CD4-positive, CD25-positive, alpha-beta regulatory T cell (primary cell): Measurements from ENCODE around the gene AVP. TPM values are rescaled to one million over a fixed set of nuclear protein-coding genes. Genes with fewer than 3 reads are reported as not detected.
A peak's percentile ranks its signal among the peaks of the same experiment; 100 is the strongest.
"Not testable (repeated sequence)": the region's sequence is repeated elsewhere in the genome, so short reads cannot be mapped to it uniquely, and the experiment has no call there.

ENCODE experiments used
- ATAC-seq, 2 donors: fragments of 150-1000 bp; cut with Tn5 transposase; one replicate each; pipeline ENCODE4 v1.10.0; 2021; ENCODE audit warnings: low read depth in 2 of 2, moderate number of reproducible peaks in 2 of 2, moderate library complexity in 1 of 2
- DNase-seq, 3 donors: peaks; one replicate each; pipeline versions ENCODE4 v3.0.0 to v3.0.0-alpha.2; 2012 to 2022; ENCODE audit warnings: mixed read lengths in 1 of 3
- H3K27ac ChIP-seq: one replicate; pipeline ENCODE4 v1.7.0; 2013; ENCODE audit warnings: mild to moderate bottlenecking, low read length; ENCODE audit not compliant: insufficient read depth, poor library complexity, severe bottlenecking
- H3K27me3 ChIP-seq: one replicate; pipeline ENCODE4 v1.7.0; 2013; ENCODE audit warnings: low read length; ENCODE audit not compliant: control insufficient read depth, insufficient read depth
- H3K36me3 ChIP-seq: one replicate; pipeline ENCODE4 v1.7.0; 2013; ENCODE audit warnings: mild to moderate bottlenecking, low read length, moderate library complexity; ENCODE audit not compliant: control insufficient read depth, insufficient read depth
- H3K4me1 ChIP-seq: 2 replicates; pipeline ENCODE4 v1.7.0; 2013; ENCODE audit warnings: mild to moderate bottlenecking, low read length; ENCODE audit not compliant: insufficient read depth, control insufficient read depth, poor library complexity, severe bottlenecking
- H3K4me3 ChIP-seq: one replicate; pipeline ENCODE4 v1.7.0; 2013; ENCODE audit warnings: low read depth, mild to moderate bottlenecking, low read length, moderate library complexity
- H3K9me3 ChIP-seq, 2 experiments: 1 replicate in 1 of 2; 2 replicates in 1 of 2; pipeline ENCODE4 v1.7.0; 2013; ENCODE audit warnings: low read length in 2 of 2, mild to moderate bottlenecking in 1 of 2, moderate library complexity in 1 of 2; ENCODE audit not compliant: control insufficient read depth in 2 of 2
- H3K27ac Mint-ChIP-seq, 3 donors: one replicate each; pipeline ENCODE4 v1.8.0; 2020 to 2022; ENCODE audit warnings: mild to moderate bottlenecking in 3 of 3, mixed read lengths in 3 of 3, moderate library complexity in 2 of 3
- H3K27me3 Mint-ChIP-seq: one replicate; pipeline ENCODE4 v1.8.0; 2022; ENCODE audit warnings: mild to moderate bottlenecking, mixed read lengths
- H3K36me3 Mint-ChIP-seq: one replicate; pipeline ENCODE4 v1.8.0; 2020; ENCODE audit warnings: mixed read lengths
- H3K4me1 Mint-ChIP-seq, 4 donors: one replicate each; pipeline ENCODE4 v1.8.0; 2020 to 2022; ENCODE audit warnings: mixed read lengths in 4 of 4, mild to moderate bottlenecking in 1 of 4
- H3K4me3 Mint-ChIP-seq, 4 donors: one replicate each; pipeline ENCODE4 v1.8.0; 2020 to 2022; ENCODE audit warnings: mild to moderate bottlenecking in 4 of 4, mixed read lengths in 4 of 4, moderate library complexity in 3 of 4
- H3K9me3 Mint-ChIP-seq, 7 donors: one replicate each; pipeline ENCODE4 v1.8.0; 2020 to 2022; ENCODE audit warnings: mixed read lengths in 7 of 7, mild to moderate bottlenecking in 3 of 7, moderate library complexity in 2 of 7
- polyA plus RNA-seq, 4 donors: library from polyadenylated mRNA; unstranded; fragments of 300-500 nt; fragmentation: Illumina TruSeq; gene quantifications; one replicate each; pipeline ENCODE4 v1.2.3, GENCODE V29; 2021
- total RNA-seq: library from RNA; stranded (reverse); gene quantifications from one replicate; pipeline ENCODE4 v1.2.3, GENCODE V29; 2022

AVP gene
- total and polyA plus RNA-seq, 5 donors from 2014 or later = 1.4 TPM; not detected in 4

- DNase-seq (peak in 2 of 3 donors; percentile 55 to 60), ATAC-seq (peak in 1 of 2 donors; percentile 35)
- H3K4me3 Mint-ChIP-seq = no peak overlapping the region
- H3K4me1 Mint-ChIP-seq = peaks cover 10 to 45% (median 16%) of the 10 kb centered on the region in 4 donors
- H3K27me3 Mint-ChIP-seq = peaks cover 12% of the 10 kb centered on the region
- Histone ChIP-seq H3K9me3 (no peaks in the 10 kb centered on the region), H3K36me3 (no peaks in the 10 kb centered on the region), H3K4me3 (no peak overlapping the region), H3K27ac (no peak overlapping the region), H3K4me1 (peaks cover 15% of the 10 kb centered on the region), H3K27me3 (no peaks in the 10 kb centered on the region)
- peaks cover 3% of the 10 kb centered on the region for H3K36me3 Mint-ChIP-seq
- H3K9me3 Mint-ChIP-seq = peaks cover 0 to 1% (median 0%) of the 10 kb centered on the region in 7 donors
- H3K27ac Mint-ChIP-seq = peak overlapping the region in 2 of 3 donors; percentile 35 to 50
Observed at GRCh38 chr20:3068986-3069900, 15.3 kb downstream of the AVP start.

- Histone ChIP-seq H3K27ac (no peak overlapping the region), H3K4me1 (peaks cover 15% of the 10 kb centered on the region), H3K36me3 (no peaks in the 10 kb centered on the region), H3K27me3 (no peaks in the 10 kb centered on the region), H3K4me3 (no peak overlapping the region), H3K9me3 (no peaks in the 10 kb centered on the region)
- Mint-ChIP-seq H3K4me1 (peaks cover 10 to 42% (median 17%) of the 10 kb centered on the region in 4 donors), H3K9me3 (peaks cover 0 to 1% (median 0%) of the 10 kb centered on the region in 7 donors), H3K36me3 (peaks cover 3% of the 10 kb centered on the region), H3K27ac (peak overlapping the region in 1 of 3 donors; percentile 50), H3K27me3 (peaks cover 12% of the 10 kb centered on the region), H3K4me3 (no peak overlapping the region)
- no peak for DNase-seq
- ATAC-seq = no peak
Observed at GRCh38 chr20:3068075-3068474, 16.4 kb downstream of the AVP start.

- Histone ChIP-seq H3K4me1 (peaks cover 12% of the 10 kb centered on the region), H3K27me3 (no peaks in the 10 kb centered on the region), H3K36me3 (no peaks in the 10 kb centered on the region), H3K4me3 (no peak overlapping the region), H3K9me3 (no peaks in the 10 kb centered on the region), H3K27ac (no peak overlapping the region)
- DNase-seq = no peak
- Mint-ChIP-seq H3K4me3 (no peak overlapping the region), H3K27ac (no peak overlapping the region), H3K27me3 (peaks cover 11% of the 10 kb centered on the region), H3K9me3 (peaks cover 0 to 1% (median 0%) of the 10 kb centered on the region in 7 donors), H3K4me1 (peaks cover 10 to 37% (median 17%) of the 10 kb centered on the region in 4 donors), H3K36me3 (peaks cover 3% of the 10 kb centered on the region)
- ATAC-seq = no peak
Observed at GRCh38 chr20:3067139-3068014, 17.1 kb downstream of the AVP start.

GRCh38 chr20:3064119-3064518 is 20.4 kb downstream of the AVP start:
- H3K4me1 ChIP-seq, H3K4me3 ChIP-seq, H3K27me3 Mint-ChIP-seq, ATAC-seq, H3K36me3 Mint-ChIP-seq, H3K9me3 Mint-ChIP-seq, H3K36me3 ChIP-seq, DNase-seq, H3K27me3 ChIP-seq, H3K9me3 ChIP-seq, H3K27ac ChIP-seq: not testable (repeated sequence)
- H3K27ac Mint-ChIP-seq = peak overlapping the region in 2 of 3 donors; percentile 33 to 69
- H3K4me3 Mint-ChIP-seq = peak overlapping the region in 1 of 4 donors; percentile 34
- H3K4me1 Mint-ChIP-seq = peaks cover 14 to 42% (median 20%) of the 10 kb centered on the region in 4 donors

- Mint-ChIP-seq H3K9me3 (no peaks in the 10 kb centered on the region), H3K27me3 (no peaks in the 10 kb centered on the region), H3K36me3 (peaks cover under 1% of the 10 kb centered on the region), H3K4me1 (peaks cover 9 to 20% (median 12%) of the 10 kb centered on the region in 4 donors), H3K4me3 (no peak overlapping the region), H3K27ac (peak overlapping the region in 1 of 3 donors; percentile 69)
- Histone ChIP-seq H3K9me3 (no peaks in the 10 kb centered on the region), H3K27ac (no peak overlapping the region), H3K36me3 (no peaks in the 10 kb centered on the region), H3K4me3 (no peak overlapping the region), H3K4me1 (no peaks in the 10 kb centered on the region), H3K27me3 (no peaks in the 10 kb centered on the region)
- ATAC-seq = no peak
- DNase-seq = no peak
Observed at GRCh38 chr20:3059489-3059888, 25.0 kb downstream of the AVP start.

GRCh38 chr20:3051385-3052019 is 33.0 kb downstream of the AVP start:
- Mint-ChIP-seq H3K4me1 (peaks cover 4 to 23% (median 10%) of the 10 kb centered on the region in 4 donors), H3K9me3 (no peaks in the 10 kb centered on the region), H3K36me3 (peaks cover 6% of the 10 kb centered on the region), H3K27me3 (no peaks in the 10 kb centered on the region), H3K4me3 (no peak overlapping the region), H3K27ac (no peak overlapping the region)
- DNase-seq = no peak
- Histone ChIP-seq H3K27me3 (no peaks in the 10 kb centered on the region), H3K27ac (no peak overlapping the region), H3K36me3 (peaks cover 17% of the 10 kb centered on the region), H3K4me3 (no peak overlapping the region), H3K4me1 (peaks cover 15% of the 10 kb centered on the region), H3K9me3 (no peaks in the 10 kb centered on the region)
- no peak for ATAC-seq
